HT1080 (cell line): ENCODE data around the gene ZYX. TPM values are rescaled to one million over a fixed set of nuclear protein-coding genes. Genes with fewer than 3 reads are reported as not detected.
"Not testable (repeated sequence)": the region's sequence is repeated elsewhere in the genome, so short reads cannot be mapped to it uniquely, and the experiment has no call there.

Experiments used
- DNase-seq: peaks from one replicate; pipeline ENCODE4 v3.0.0-alpha.2; 2015; ENCODE audit warnings: low read depth
- total RNA-seq: library from RNA; depleted of rRNA; stranded (reverse); fragments of >200 nt; shearing (Covaris generic); gene quantifications from 2 replicates; pipeline ENCODE4 v1.2.3, GENCODE V29; 2014

ZYX gene
- total RNA-seq, 1 experiment from 2014 or later: 165 TPM

GRCh38 chr7:143396625-143397556, 15.7 kb downstream of the ZYX start:
- DNase-seq: no peak

GRCh38 chr7:143397710-143398530, 16.8 kb downstream of the ZYX start:
- DNase-seq: no peak

DNA sequence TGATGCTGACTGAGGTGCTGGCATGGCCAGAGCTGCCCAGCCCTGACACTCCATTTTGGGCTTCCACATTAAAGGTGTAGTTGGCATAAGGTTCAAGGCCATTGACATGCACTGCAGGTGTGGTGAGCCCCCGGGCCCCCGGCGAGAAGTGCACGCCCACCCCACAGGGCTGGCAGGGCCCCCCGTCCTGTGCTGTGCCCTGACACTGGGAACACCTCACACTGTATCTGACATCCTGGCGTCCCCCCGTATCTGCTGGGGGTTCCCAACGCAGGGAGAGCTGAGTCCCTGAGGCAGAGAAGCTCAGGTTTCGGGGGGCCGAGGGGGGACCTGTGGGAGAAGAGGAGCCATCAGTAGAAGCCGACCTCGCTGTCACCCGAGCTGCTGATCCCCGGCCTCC, 17.5 kb downstream of the ZYX start:
- no peak for DNase-seq

DNA sequence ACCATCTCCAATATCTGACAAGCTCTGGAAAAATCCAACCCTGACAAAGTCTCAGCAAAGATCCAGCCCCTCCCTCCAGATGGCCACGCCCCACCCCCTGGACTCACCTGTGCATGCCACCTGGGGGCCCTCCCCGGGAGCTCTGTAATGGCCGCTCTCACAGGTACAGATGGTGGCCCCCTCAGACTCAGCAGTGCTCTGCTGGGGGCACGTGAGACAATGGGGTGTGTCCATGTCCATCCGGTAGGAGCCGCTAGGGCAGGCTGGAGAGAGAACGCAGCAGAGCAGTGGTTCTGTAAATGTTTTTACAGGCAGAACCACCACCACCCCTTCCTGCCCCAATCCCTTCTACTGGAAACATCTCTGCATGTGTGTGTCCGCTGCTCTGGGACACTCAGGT, 18.0 kb downstream of the ZYX start:
- no peak for DNase-seq

- DNase-seq: no peak
Observed at GRCh38 chr7:143399642-143400041, 18.5 kb downstream of the ZYX start.

- no peak for DNase-seq
Observed at GRCh38 chr7:143401265-143401664, 20.1 kb downstream of the ZYX start.

GRCh38 chr7:143402233-143402632, 21.1 kb downstream of the ZYX start:
- DNase-seq: not testable (repeated sequence)

- no peak for DNase-seq
Observed at GRCh38 chr7:143405173-143406001, 24.2 kb downstream of the ZYX start.

- DNase-seq: no peak
Observed at GRCh38 chr7:143406002-143406357, 24.8 kb downstream of the ZYX start.

DNA sequence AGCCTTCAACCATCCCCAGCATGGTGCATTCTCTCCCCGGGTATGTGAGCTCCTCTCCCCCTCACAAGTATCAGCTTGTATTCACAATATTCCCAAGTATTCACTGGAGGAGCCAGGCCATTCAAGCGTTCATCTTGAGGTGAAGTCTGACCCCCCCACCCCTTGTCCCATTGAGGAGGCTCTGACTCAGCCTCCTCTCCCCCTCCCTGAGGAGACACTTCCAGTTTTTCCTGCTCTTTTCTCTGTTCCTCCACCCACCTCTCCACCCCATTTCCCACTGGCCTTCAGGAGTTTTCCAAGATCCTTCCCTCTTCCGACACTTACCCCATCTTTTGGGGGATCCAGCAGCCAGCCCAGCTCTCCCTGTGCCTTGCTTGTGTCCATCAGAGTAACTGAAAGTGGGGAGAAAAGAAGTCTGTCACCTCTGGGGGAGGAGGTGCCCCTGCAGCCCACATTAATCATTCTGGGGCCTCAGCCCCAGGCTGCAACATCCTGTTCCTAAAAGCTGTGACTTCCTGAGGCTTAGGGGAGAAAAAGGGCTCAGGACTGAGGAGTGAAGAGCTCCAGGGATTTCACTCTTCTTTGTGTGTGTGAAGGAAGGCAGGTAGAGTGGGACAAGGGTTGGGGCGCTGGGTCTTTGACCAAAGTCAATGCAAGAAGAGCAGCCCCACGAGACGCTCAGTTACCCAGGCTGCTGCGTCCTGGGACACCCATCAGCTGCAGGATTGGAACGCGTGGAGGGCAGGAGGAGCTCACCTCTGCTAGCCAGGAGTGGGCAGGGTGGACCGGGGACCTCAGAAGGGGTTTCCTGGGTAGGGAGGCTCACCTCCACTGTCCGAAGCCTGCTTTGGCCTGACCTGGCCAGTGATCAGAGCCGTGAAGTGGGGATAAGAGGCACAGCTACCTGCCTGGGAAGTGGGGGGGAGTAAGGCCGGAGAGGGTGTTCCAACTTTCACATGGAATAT, 26.4 kb downstream of the ZYX start:
- DNase-seq: no peak

GRCh38 chr7:143408252-143408685, 27.1 kb downstream of the ZYX start:
- no peak for DNase-seq

- DNase-seq: no peak
Observed at GRCh38 chr7:143408686-143409561, 27.8 kb downstream of the ZYX start, which contains the start of gene EPHA1. Gene EPHA1 (minus strand): TSS chr7:143408856. CDS start chr7:143408805, 51 bp downstream.

DNA sequence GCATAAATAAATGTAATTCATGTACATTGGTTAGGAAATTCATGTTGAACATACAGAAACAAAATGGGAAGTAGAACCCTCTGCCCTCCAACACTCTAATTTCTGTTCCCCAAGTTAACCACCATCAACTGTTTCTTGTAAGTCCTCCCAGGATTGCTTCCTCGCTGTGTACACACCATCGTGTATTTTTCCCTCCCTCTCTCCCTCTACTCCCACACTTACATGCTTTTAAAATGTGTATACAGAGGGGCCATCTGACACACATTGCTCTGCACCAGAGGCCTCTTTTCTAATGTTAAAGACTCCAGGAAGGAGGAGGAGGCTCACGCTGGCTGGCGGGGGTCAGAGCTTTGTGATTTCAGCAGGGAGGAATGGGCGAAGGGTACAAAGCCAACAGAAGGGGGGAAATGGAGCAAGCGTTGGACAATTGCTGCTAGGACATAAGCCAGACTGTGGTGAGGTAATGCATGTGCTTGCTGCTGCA, 29.4 kb downstream of the ZYX start:
- DNase-seq: no peak

DNA sequence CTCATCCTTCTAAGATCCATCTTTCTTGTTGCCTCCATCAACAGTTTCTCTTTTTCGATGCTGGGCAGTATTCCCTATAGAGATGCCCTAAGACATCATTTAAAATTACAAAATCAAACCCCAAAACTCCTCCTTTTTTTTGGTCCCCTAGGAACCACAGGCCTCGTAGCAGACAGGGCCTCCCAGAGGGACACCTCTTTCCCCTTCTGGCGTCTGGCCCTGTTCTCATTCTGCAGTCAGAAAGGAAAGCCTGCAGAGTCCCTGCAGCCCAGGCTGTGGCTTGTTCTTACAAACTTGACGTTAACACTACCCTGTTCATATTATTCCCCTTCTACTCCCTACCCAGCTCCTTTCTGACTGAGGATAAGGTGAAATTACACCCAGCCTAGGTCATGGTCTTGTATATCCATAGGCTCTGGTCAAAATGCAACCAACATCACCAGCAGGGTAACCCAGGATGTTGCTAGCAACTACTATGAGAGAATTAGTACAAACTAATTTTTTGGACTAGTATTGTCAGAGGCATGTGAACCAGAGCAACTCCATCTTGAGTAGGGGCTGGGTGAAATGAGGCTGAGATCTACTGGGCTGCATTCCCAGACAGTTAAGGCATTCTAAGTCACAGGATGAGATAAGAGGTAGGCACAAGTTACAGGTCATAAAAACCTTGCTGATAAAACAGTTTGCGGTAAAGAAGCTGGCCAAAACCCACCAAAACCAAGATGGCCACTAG, 31.0 kb downstream of the ZYX start:
- no peak for DNase-seq

- DNase-seq: no peak
Observed at GRCh38 chr7:143413123-143413522, 32.0 kb downstream of the ZYX start.

DNA sequence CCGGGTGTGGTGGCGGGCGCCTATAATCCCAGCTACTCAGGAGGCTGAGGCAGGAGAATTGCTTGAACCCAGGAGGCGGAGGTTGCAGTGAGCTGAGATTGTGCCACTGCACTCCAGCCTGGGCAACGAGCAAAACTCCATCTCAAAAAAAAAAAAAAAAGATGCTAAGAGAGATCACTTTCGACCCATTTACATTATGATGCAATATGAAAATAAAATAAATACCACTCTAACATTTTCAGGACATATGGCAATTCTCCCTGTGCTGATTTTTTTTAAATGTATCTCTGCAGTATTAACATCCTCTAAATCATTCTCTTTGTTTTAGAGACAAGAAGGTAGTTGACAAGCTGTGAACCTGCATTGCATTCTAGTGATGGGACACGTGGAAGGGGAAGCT, 34.1 kb downstream of the ZYX start:
- not testable (repeated sequence) for DNase-seq

GRCh38 chr7:143415742-143416397, 34.7 kb downstream of the ZYX start:
- peak; percentile 67 for DNase-seq
